ENCODE results near the gene CX3CR1. TPM values are rescaled to one million over a fixed set of nuclear protein-coding genes. Genes with fewer than 3 reads are reported as not detected.

Gene CX3CR1
- total RNA-seq, 1 donor from 2014 or later = not detected

- no peak overlapping the region for H3K4me3 ChIP-seq (ENCODE audit: low read depth, low read length)
- TF ChIP-seq, protein P1, sequence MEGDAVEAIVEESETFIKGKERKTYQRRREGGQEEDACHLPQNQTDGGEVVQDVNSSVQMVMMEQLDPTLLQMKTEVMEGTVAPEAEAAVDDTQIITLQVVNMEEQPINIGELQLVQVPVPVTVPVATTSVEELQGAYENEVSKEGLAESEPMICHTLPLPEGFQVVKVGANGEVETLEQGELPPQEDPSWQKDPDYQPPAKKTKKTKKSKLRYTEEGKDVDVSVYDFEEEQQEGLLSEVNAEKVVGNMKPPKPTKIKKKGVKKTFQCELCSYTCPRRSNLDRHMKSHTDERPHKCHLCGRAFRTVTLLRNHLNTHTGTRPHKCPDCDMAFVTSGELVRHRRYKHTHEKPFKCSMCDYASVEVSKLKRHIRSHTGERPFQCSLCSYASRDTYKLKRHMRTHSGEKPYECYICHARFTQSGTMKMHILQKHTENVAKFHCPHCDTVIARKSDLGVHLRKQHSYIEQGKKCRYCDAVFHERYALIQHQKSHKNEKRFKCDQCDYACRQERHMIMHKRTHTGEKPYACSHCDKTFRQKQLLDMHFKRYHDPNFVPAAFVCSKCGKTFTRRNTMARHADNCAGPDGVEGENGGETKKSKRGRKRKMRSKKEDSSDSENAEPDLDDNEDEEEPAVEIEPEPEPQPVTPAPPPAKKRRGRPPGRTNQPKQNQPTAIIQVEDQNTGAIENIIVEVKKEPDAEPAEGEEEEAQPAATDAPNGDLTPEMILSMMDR (IDR thresholded peaks at IDR 0.05; ENCODE audit: insufficient read depth, low read length, poor library complexity, severe bottlenecking) = no peak
- H3K36me3 ChIP-seq (ENCODE audit: control insufficient read depth, insufficient read depth, low read length) = no peaks in the 10 kb centered on the region
- H3K27me3 ChIP-seq (ENCODE audit: control insufficient read depth, insufficient read depth, low read length) = no peaks in the 10 kb centered on the region
- no peak for DNase-seq (ENCODE audit: low read depth)
Observed at GRCh38 chr3:39289107-39289506, 9.3 kb upstream of the CX3CR1 start.

GRCh38 chr3:39288300-39288808 is 8.5 kb upstream of the CX3CR1 start:
- Histone ChIP-seq H3K4me3 (ENCODE audit: low read depth, low read length) (no peak overlapping the region), H3K27me3 (ENCODE audit: control insufficient read depth, insufficient read depth, low read length) (no peaks in the 10 kb centered on the region), H3K36me3 (ENCODE audit: control insufficient read depth, insufficient read depth, low read length) (no peaks in the 10 kb centered on the region)
- TF ChIP-seq, protein P1 (IDR thresholded peaks at IDR 0.05; ENCODE audit: insufficient read depth, low read length, poor library complexity, severe bottlenecking) = peak; percentile 96
- peak; percentile 58 for DNase-seq (ENCODE audit: low read depth)

DNA sequence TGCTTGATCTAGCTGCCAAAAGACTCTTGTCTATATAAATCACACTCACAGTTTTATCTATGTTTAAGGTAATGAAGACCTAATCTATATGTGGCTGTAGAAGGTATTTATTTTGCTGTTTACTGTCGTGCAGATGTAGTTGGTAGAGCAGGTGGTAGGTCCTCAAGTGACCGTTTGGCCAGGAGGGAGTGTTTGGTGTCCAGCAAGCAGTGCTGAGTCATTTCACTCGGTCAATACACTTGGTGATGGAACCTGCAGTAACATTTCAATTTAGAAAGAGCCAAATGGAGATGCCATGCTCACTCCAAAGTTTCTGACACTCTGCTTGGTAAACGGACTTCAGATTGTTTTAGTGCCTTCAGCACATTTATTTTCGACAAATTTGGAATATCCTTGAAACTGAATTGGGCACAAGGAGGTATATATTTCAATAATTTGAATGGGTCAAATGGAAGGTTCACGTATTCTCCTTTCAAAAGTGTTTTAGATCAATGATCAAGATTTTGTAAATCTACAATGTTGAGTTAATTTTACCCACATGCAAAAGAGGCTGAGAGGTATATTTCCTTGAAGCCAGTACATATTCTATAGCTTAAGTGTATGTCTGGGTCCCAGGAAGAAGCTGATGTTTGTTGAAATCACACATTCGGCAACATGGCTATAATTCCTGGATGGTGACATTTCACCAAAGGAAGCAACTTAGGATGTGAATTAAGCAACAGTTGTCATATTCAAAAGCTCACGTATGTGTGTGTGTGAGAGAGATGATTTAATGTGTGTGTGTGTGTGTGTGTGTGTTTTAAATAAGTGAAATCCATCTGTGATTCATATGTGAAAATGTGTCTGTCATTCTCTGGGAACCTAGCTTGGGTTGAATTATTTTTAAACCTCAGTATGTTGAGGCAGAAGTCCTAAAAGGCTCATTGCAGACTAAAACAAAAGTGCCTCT is 7.7 kb upstream of the CX3CR1 start:
- Histone ChIP-seq H3K4me3 (ENCODE audit: low read depth, low read length) (no peak overlapping the region), H3K27me3 (ENCODE audit: control insufficient read depth, insufficient read depth, low read length) (no peaks in the 10 kb centered on the region), H3K36me3 (ENCODE audit: control insufficient read depth, insufficient read depth, low read length) (no peaks in the 10 kb centered on the region)
- TF ChIP-seq, protein P1 (IDR thresholded peaks at IDR 0.05; ENCODE audit: insufficient read depth, low read length, poor library complexity, severe bottlenecking) = no peak
- no peak for DNase-seq (ENCODE audit: low read depth)

DNA sequence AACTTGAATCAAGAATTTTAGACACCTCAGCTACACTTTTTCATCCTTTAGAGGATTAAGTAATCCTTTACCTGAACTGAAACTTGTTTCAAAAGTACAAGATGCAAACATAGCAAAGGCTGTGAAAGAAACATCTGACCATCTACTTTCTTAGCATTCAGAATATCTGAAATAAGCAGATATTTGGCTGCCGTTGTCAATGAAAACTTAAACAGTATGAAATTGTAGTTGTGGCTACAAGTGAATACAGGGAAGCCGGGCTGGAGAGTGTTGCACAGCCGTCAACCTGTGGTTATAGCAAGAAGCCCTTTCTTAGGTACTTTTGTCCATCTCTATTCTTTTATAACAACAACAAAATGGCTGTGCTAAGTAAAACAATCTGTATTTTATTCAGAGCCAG is 6.9 kb upstream of the CX3CR1 start:
- TF ChIP-seq, protein P1 (IDR thresholded peaks at IDR 0.05; ENCODE audit: insufficient read depth, low read length, poor library complexity, severe bottlenecking) = no peak
- Histone ChIP-seq H3K27me3 (ENCODE audit: control insufficient read depth, insufficient read depth, low read length) (no peaks in the 10 kb centered on the region), H3K4me3 (ENCODE audit: low read depth, low read length) (no peak overlapping the region), H3K36me3 (ENCODE audit: control insufficient read depth, insufficient read depth, low read length) (no peaks in the 10 kb centered on the region)
- no peak for DNase-seq (ENCODE audit: low read depth)

DNA sequence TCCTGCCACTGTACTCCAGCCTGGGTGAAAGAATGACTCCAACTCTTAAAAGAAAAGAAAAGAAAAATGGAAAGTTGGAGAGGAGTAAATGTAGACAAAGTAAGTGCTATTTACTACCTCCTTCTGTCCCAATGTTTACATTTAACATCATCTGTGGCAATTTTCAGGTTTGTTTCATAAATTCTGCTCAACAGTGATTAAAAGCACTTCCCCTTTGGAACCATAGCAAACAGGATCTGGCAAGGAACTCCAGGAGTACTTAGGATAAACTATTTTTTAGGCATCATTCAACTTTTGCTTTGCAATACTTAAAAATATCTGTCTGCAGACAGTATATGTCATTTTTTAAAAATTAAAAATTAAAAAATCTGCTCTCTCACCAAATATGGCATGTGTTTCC is 5.5 kb upstream of the CX3CR1 start:
- no peak for DNase-seq (ENCODE audit: low read depth)
- H3K27me3 ChIP-seq (ENCODE audit: control insufficient read depth, insufficient read depth, low read length) = no peaks in the 10 kb centered on the region
- no peaks in the 10 kb centered on the region for H3K36me3 ChIP-seq (ENCODE audit: control insufficient read depth, insufficient read depth, low read length)
- TF ChIP-seq, protein P1 (IDR thresholded peaks at IDR 0.05; ENCODE audit: insufficient read depth, low read length, poor library complexity, severe bottlenecking) = no peak
- H3K4me3 ChIP-seq (ENCODE audit: low read depth, low read length) = no peak overlapping the region

All from kidney epithelial cell (primary cell).